ENCODE measurements around the gene KCNQ2. TPM values are rescaled to one million over a fixed set of nuclear protein-coding genes. Genes with fewer than 3 reads are reported as not detected.

KCNQ2 gene
- total RNA-seq, 1 donor from 2014 or later: not detected

DNA sequence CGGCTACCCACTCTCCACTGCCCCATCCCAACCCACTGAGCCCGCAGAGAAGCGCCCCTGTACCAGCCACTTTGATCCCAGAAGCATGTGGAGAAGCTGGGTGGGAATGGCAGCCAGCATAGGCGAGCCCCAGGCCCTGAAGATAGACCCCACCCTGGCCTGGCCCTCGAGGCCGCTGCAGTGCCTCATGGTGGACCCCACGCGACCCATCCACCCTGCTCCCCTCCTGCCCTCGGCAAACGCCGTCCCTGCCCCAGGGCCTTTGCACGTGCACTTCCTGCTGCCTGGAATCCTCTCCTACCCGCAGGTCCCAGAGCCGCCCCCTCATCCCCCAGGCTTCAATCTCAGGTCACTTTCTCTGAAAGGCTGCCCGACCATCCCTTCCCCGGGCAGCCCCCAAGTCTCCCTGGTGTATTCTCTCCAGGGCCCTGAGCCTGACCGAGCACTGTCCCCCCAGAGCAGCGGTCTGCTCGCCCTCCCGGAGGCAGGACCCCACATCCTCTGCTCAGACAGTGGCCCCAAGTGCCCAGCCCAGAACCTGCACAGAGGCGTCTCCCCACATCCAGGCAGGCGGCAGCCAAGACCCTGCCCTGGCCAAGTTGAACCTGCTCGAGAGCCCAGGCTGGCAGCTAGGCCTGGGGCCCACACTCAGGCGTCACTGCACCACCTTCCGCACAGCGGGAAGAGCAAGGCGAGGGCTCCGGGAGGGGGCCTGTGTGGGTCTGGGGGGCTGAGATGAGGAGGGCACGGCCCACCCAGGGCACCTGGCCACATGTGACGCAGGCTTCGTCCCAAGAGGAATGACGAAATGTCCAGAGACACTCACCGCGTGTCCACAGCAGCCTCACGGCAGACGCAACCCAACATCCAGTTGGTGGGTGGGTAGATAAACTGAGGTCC lies 14.0 kb downstream of the KCNQ2 start:
- DNase-seq (ENCODE audit: low spot score): no peak
- intact Hi-C loops (cut with micrococcal nuclease): no loop called here
- no peaks in the 10 kb centered on the region for H3K4me1 Mint-ChIP-seq (ENCODE audit: low read depth)
- no peak overlapping the region for H3K27ac Mint-ChIP-seq
- H3K27me3 Mint-ChIP-seq (ENCODE audit: insufficient read depth): peaks cover 10% of the 10 kb centered on the region
- H3K4me3 Mint-ChIP-seq: no peak overlapping the region
- no peaks in the 10 kb centered on the region for H3K9me3 Mint-ChIP-seq
- no peaks in the 10 kb centered on the region for H3K36me3 Mint-ChIP-seq (ENCODE audit: low read depth)

GRCh38 chr20:63457737-63458136 lies 14.7 kb downstream of the KCNQ2 start:
- no peak for DNase-seq (ENCODE audit: low spot score)

GRCh38 chr20:63456429-63457284 lies 15.8 kb downstream of the KCNQ2 start:
- H3K4me1 Mint-ChIP-seq (ENCODE audit: low read depth): no peaks in the 10 kb centered on the region
- peaks cover 10% of the 10 kb centered on the region for H3K27me3 Mint-ChIP-seq (ENCODE audit: insufficient read depth)
- H3K9me3 Mint-ChIP-seq: no peaks in the 10 kb centered on the region
- intact Hi-C loops (cut with micrococcal nuclease): no loop called here
- no peaks in the 10 kb centered on the region for H3K36me3 Mint-ChIP-seq (ENCODE audit: low read depth)
- DNase-seq (ENCODE audit: low spot score): no peak
- H3K4me3 Mint-ChIP-seq: no peak overlapping the region
- no peak overlapping the region for H3K27ac Mint-ChIP-seq

More at GRCh38 chr20:63457737-63458136, 14.7 kb downstream of the KCNQ2 start:
- Mint-ChIP-seq H3K27me3 (ENCODE audit: insufficient read depth) (peaks cover 10% of the 10 kb centered on the region), H3K9me3 (no peaks in the 10 kb centered on the region), H3K36me3 (ENCODE audit: low read depth) (no peaks in the 10 kb centered on the region), H3K4me3 (no peak overlapping the region), H3K27ac (no peak overlapping the region), H3K4me1 (ENCODE audit: low read depth) (no peaks in the 10 kb centered on the region)
- intact Hi-C loops (cut with micrococcal nuclease): no loop called here

GRCh38 chr20:63455568-63455859 lies 16.9 kb downstream of the KCNQ2 start:
- Mint-ChIP-seq H3K36me3 (ENCODE audit: low read depth) (no peaks in the 10 kb centered on the region), H3K4me3 (no peak overlapping the region), H3K9me3 (no peaks in the 10 kb centered on the region), H3K4me1 (ENCODE audit: low read depth) (no peaks in the 10 kb centered on the region), H3K27me3 (ENCODE audit: insufficient read depth) (peaks cover 12% of the 10 kb centered on the region), H3K27ac (no peak overlapping the region)
- no peak for DNase-seq (ENCODE audit: low spot score)
- intact Hi-C loops (cut with micrococcal nuclease): no loop called here

DNA sequence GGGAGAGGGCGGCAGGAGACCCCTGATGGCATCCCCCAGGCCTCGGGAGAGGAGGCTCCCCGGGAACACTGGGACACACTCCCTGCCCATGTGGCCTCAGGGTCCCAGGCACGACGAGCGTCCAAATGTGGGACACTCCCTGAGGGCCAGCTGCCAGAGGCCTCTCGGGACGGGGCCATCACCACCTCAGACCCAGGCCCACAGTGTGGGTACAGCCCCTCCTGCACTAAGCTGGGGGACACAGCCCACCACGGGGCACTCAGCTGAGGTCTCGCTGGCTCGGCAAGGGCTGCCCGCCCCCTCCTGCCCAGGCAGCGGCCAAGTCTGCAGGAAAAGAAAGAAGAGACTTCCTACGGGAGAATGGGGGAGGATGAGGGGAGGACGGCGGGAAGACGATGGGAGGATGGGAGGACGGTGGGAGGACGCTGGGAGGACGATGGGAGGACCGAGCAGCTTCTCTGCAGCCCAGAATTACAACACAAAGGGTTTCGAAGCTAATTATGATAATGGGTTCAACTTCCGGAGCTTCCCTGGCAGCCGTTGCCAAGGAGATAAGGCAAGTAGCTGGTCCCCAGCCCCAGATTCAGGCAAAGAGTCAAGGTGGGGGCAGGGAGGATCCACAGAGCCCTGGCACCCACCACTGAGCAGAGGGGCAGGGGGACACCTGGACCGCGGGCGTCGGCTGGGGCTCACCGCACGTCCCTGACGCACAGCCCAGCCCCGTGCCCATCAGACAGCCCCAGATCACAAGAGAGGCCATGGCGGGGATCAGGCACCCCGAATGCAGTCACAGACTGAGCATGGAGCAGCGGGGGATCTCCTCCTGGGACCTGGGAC lies 17.5 kb downstream of the KCNQ2 start:
- Mint-ChIP-seq H3K27ac (no peak overlapping the region), H3K4me3 (no peak overlapping the region), H3K36me3 (ENCODE audit: low read depth) (no peaks in the 10 kb centered on the region), H3K27me3 (ENCODE audit: insufficient read depth) (peaks cover 12% of the 10 kb centered on the region), H3K9me3 (no peaks in the 10 kb centered on the region), H3K4me1 (ENCODE audit: low read depth) (no peaks in the 10 kb centered on the region)
- DNase-seq (ENCODE audit: low spot score): no peak
- intact Hi-C loops (cut with micrococcal nuclease): no loop called here

- Mint-ChIP-seq H3K4me3 (no peak overlapping the region), H3K9me3 (no peaks in the 10 kb centered on the region), H3K4me1 (ENCODE audit: low read depth) (no peaks in the 10 kb centered on the region), H3K36me3 (ENCODE audit: low read depth) (no peaks in the 10 kb centered on the region), H3K27me3 (ENCODE audit: insufficient read depth) (peaks cover 12% of the 10 kb centered on the region), H3K27ac (no peak overlapping the region)
- DNase-seq (ENCODE audit: low spot score): no peak
- intact Hi-C loops (cut with micrococcal nuclease): no loop called here
Measured at GRCh38 chr20:63452821-63453523, 19.5 kb downstream of the KCNQ2 start.

GRCh38 chr20:63452341-63452740 lies 20.1 kb downstream of the KCNQ2 start:
- Mint-ChIP-seq H3K4me1 (ENCODE audit: low read depth) (no peaks in the 10 kb centered on the region), H3K36me3 (ENCODE audit: low read depth) (no peaks in the 10 kb centered on the region), H3K27ac (no peak overlapping the region), H3K4me3 (no peak overlapping the region), H3K9me3 (no peaks in the 10 kb centered on the region), H3K27me3 (ENCODE audit: insufficient read depth) (peaks cover 12% of the 10 kb centered on the region)
- no peak for DNase-seq (ENCODE audit: low spot score)
- intact Hi-C loops (cut with micrococcal nuclease): no loop called here

- H3K4me3 Mint-ChIP-seq: no peak overlapping the region
- no peak overlapping the region for H3K27ac Mint-ChIP-seq
- no peaks in the 10 kb centered on the region for H3K36me3 Mint-ChIP-seq (ENCODE audit: low read depth)
- H3K4me1 Mint-ChIP-seq (ENCODE audit: low read depth): no peaks in the 10 kb centered on the region
- H3K27me3 Mint-ChIP-seq (ENCODE audit: insufficient read depth): peaks cover 14% of the 10 kb centered on the region
- no peak for DNase-seq (ENCODE audit: low spot score)
- intact Hi-C loops (cut with micrococcal nuclease): no loop called here
- no peaks in the 10 kb centered on the region for H3K9me3 Mint-ChIP-seq
Measured at GRCh38 chr20:63451821-63452220, 20.6 kb downstream of the KCNQ2 start.

DNA sequence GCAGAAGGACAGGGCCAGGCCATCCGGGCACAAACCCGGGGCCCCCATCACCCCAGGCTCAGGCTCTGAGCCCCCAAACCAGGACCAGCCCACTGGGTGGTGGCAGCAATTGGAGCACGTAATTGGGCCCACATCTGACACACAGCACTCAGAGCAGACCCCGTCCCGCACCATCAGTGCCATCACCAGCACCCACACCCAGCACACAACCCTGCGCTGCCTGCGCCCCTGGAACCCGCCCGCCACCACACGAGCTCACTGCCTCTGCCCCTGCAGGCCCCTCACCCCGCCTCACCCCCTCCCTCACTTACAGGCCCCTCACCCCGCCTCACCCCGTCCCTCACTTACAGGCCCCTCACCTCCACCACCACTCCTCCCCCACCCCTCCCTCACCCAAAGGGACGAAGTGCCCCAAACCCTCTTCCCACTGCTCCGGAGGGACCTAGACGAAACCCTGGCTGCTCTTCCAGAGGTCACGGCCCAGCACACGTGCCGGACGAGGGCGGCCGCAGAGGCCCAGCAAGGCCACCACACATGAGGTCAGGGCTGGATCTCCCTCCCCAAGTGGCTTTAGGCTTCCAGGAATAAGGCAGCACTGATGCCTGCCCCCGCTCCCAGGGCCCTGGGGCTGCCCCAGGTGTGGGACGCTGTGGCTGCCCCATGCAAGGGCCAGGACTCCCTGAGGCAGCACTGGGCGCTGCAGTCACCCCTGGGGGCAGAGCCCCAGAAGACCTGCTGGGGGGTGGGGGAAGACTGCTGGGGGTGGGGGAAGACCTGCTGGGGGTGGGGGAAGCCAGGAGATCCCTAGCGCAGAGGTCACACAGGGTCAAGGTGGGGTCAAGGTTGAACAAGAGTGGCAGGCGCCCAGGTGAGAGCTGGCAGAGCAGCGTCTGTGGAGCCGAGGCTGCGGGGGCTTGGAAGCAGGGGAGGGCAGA lies 22.4 kb downstream of the KCNQ2 start:
- no peak overlapping the region for H3K27ac Mint-ChIP-seq
- no peaks in the 10 kb centered on the region for H3K4me1 Mint-ChIP-seq (ENCODE audit: low read depth)
- H3K4me3 Mint-ChIP-seq: no peak overlapping the region
- H3K9me3 Mint-ChIP-seq: no peaks in the 10 kb centered on the region
- peaks cover 13% of the 10 kb centered on the region for H3K27me3 Mint-ChIP-seq (ENCODE audit: insufficient read depth)
- DNase-seq (ENCODE audit: low spot score): no peak
- intact Hi-C loops (cut with micrococcal nuclease): no loop called here
- H3K36me3 Mint-ChIP-seq (ENCODE audit: low read depth): no peaks in the 10 kb centered on the region

DNA sequence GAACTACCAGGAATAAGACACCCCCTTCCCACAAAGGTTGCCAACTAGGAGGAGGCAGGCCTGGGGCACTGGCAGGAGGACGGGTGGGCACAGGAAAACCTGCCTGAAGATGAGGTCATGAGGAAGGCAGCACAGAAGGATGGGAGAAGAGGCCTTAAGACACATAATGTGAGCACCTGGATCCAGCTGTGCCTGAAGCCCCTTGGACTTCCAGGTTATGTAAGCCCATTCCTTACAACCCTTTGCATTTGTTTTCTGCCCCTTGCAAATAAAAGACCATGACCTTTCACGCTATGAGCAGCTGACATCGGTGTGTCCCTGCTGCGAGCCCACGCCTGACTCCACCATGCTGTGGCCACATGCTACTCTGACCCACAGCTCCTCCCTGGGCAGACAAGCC lies 23.4 kb downstream of the KCNQ2 start:
- intact Hi-C loops (cut with micrococcal nuclease): no loop called here
- Mint-ChIP-seq H3K4me1 (ENCODE audit: low read depth) (no peaks in the 10 kb centered on the region), H3K27ac (no peak overlapping the region), H3K27me3 (ENCODE audit: insufficient read depth) (peaks cover 10% of the 10 kb centered on the region), H3K9me3 (no peaks in the 10 kb centered on the region), H3K36me3 (ENCODE audit: low read depth) (no peaks in the 10 kb centered on the region), H3K4me3 (no peak overlapping the region)
- DNase-seq (ENCODE audit: low spot score): no peak

- Mint-ChIP-seq H3K27me3 (ENCODE audit: insufficient read depth) (peaks cover 4% of the 10 kb centered on the region), H3K9me3 (peaks cover 3% of the 10 kb centered on the region), H3K36me3 (ENCODE audit: low read depth) (no peaks in the 10 kb centered on the region), H3K27ac (no peak overlapping the region), H3K4me1 (ENCODE audit: low read depth) (no peaks in the 10 kb centered on the region), H3K4me3 (no peak overlapping the region)
- DNase-seq (ENCODE audit: low spot score): no peak
- intact Hi-C loops (cut with micrococcal nuclease): no loop called here
Measured at GRCh38 chr20:63448031-63448430, 24.4 kb downstream of the KCNQ2 start.

All from activated T-helper 1 cell treated with anti-CD3 and anti-CD28 coated beads, Interleukin-12 subunit alpha, Interleukin-12 subunit beta, Interleukin-2, Interleukin-4 antibody, amounts not matched to agents 30 ng/mL and 10 ng/mL and 1 ng/mL, durations not matched to agents 14 hours and 24 hours and 36 hours (primary cell).